Measurements from ENCODE around the gene SYT9. TPM values are rescaled to one million over a fixed set of nuclear protein-coding genes. Genes with fewer than 3 reads are reported as not detected.

The SYT9 gene
- polyA plus RNA-seq, 1 of the 3 experiments (the other 2 are of a cell fraction): 0.10 TPM

DNA sequence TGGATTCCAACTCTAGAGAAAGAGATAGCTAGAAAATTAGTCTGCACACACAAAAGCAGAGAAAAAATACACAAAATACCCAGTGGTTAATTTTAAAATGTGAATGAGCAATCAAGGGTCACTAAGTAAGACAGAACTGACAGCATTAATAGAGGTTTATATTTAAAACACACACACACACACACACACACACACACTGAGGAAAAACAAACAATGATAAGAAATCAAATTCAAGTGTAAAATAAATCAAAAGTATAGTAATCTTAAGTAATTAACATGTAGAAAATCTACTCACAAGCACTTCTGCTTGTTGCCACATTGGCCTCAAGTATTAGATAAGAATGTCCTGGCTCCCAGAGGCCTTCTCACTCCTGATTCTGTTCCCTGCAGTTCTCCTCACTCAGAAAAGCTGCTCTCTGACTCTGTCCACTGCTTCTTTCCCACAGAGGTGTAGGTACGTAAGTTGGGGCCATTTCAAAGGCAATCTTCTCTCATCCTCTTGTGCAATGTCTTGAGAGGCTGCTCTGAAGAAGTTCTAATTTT lies 200.3 kb downstream of the SYT9 start (continued):
- TF ChIP-seq, protein P1, sequence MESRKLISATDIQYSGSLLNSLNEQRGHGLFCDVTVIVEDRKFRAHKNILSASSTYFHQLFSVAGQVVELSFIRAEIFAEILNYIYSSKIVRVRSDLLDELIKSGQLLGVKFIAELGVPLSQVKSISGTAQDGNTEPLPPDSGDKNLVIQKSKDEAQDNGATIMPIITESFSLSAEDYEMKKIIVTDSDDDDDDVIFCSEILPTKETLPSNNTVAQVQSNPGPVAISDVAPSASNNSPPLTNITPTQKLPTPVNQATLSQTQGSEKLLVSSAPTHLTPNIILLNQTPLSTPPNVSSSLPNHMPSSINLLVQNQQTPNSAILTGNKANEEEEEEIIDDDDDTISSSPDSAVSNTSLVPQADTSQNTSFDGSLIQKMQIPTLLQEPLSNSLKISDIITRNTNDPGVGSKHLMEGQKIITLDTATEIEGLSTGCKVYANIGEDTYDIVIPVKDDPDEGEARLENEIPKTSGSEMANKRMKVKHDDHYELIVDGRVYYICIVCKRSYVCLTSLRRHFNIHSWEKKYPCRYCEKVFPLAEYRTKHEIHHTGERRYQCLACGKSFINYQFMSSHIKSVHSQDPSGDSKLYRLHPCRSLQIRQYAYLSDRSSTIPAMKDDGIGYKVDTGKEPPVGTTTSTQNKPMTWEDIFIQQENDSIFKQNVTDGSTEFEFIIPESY (IDR thresholded peaks at IDR 0.05; ENCODE audit: borderline replicate concordance, low read depth): no peak

DNA sequence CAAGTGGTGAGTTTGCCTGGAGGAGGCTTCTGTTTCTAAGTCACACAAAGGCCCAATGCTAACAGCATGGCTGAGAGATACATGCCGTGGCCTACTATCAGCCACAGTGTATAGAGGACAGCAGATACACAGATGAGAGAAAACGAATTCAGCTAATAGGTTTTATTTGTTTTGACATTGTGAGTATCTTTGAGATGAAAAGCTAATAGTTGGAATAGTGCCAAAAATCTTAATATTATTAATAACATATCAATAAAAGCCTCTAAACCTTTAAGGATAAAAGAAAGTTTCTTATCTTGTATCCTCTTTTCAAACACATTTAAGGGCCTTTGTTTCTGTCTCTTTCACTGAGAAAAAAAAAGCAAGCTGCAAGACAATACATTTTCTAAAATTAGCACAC lies 203.2 kb downstream of the SYT9 start:
- no peak overlapping the region for H3K4me3 ChIP-seq (ENCODE audit: low read depth in 2 of 2, low read length in 1 of 2)
- CTCF ChIA-PET: interaction anchor here (1.1 to 2.2 kb wide), 6 partner anchors 10 to 311 kb away, joined by 3 to 9 read pairs (median 5); no protein-coding TSS in a partner anchor
- POLR2A ChIA-PET: no interaction called here

GRCh38 chr11:7457211-7457610 lies 205.5 kb downstream of the SYT9 start:
- 0% methylated on average over 1 of the region's 1 CpG for WGBS (ENCODE audit: low lambda C conversion rate)
- Histone ChIP-seq H2AFZ (ENCODE audit: low read depth) (no peak overlapping the region), H4K20me1 (ENCODE audit: insufficient read depth) (no peaks in the 10 kb centered on the region), H3K9ac (no peak overlapping the region), H3K27ac (ENCODE audit: low read depth in 2 of 2, low read length in 1 of 2) (no peak overlapping the region), H3F3A (replicated peaks; ENCODE audit: insufficient read depth) (no peaks in the 10 kb centered on the region), H3K36me3 (replicated peaks in 1 of 2; ENCODE audit: control insufficient read depth in 1 of 2, insufficient read depth in 2 of 2, low read length in 1 of 2) (no peaks in the 10 kb centered on the region), H3K4me2 (peak overlapping the region; percentile 26; the same call in 1 of the 2 replicates), H3K27me3 (ENCODE audit: insufficient read depth) (no peaks in the 10 kb centered on the region), H3K4me1 (ENCODE audit: control insufficient read depth in 1 of 2, insufficient read depth in 2 of 2, low read depth in 1 of 2, low read length in 1 of 2) (no peaks in the 10 kb centered on the region; a peak in 1 of 4 replicates), H3K79me2 (ENCODE audit: insufficient read depth) (no peaks in the 10 kb centered on the region), H3K9me2 (no peaks in the 10 kb centered on the region), H3K9me3 (no peaks in the 10 kb centered on the region), H3K4me3 (ENCODE audit: low read depth in 2 of 2, low read length in 1 of 2) (no peak overlapping the region)
- POLR2A ChIA-PET: no interaction called here
- no peak for DNase-seq
- TF ChIP-seq NFIC (IDR thresholded peaks at IDR 0.05; ENCODE audit: borderline replicate concordance) (0 out of 2 replicates have a peak, but pooled peaks have one; percentile 9), PBX3 (IDR thresholded peaks at IDR 0.05) (peak; percentile 42; the same call in 1 of the 2 replicates), MXI1 (IDR thresholded peaks at IDR 0.05; ENCODE audit: low read depth, low read length) (no peak)
- CTCF ChIA-PET: interaction anchor here (1.1 to 1.4 kb wide), 2 partner anchors 28 to 208 kb away, joined by 3 read pairs; partner anchors contain the start of gene OLFML1

More for the DNA sequence above, 203.2 kb downstream of the SYT9 start:
- no peaks in the 10 kb centered on the region for H3K36me3 ChIP-seq (replicated peaks in 1 of 2; ENCODE audit: control insufficient read depth in 1 of 2, insufficient read depth in 2 of 2, low read length in 1 of 2)
- H3K9me3 ChIP-seq: no peaks in the 10 kb centered on the region
- H3K9me2 ChIP-seq: no peaks in the 10 kb centered on the region
- H3K79me2 ChIP-seq (ENCODE audit: insufficient read depth): no peaks in the 10 kb centered on the region
- no peak overlapping the region for H3K9ac ChIP-seq
- no peaks in the 10 kb centered on the region for H4K20me1 ChIP-seq (ENCODE audit: insufficient read depth)
- no peak for TF ChIP-seq RCOR1 (IDR thresholded peaks at IDR 0.05; ENCODE audit: low read length)
- TF ChIP-seq JUND (IDR thresholded peaks at IDR 0.05): no peak
- no peak for TF ChIP-seq USF2 (IDR thresholded peaks at IDR 0.05; ENCODE audit: borderline replicate concordance, low read depth, low read length)
- no peak for TF ChIP-seq MXI1 (IDR thresholded peaks at IDR 0.05; ENCODE audit: low read depth, low read length)
- no peak for TF ChIP-seq RFX5 (IDR thresholded peaks at IDR 0.05; ENCODE audit: low read length)
- no peak for TF ChIP-seq FOXJ3 (CRISPR knock-in tag; IDR thresholded peaks at IDR 0.05)
- TF ChIP-seq EP300 (IDR thresholded peaks at IDR 0.05; ENCODE audit: borderline replicate concordance in 1 of 2, low read depth in 1 of 2, low read length in 1 of 2): no peak
- TF ChIP-seq SMC3 (IDR thresholded peaks at IDR 0.05; ENCODE audit: low read depth, low read length): no peak
- no peak for TF ChIP-seq MEF2A (IDR thresholded peaks at IDR 0.05; ENCODE audit: borderline replicate concordance, low read depth)
- WGBS (ENCODE audit: low lambda C conversion rate): 37% methylated on average over 2 of the region's 2 CpGs
- H3K4me2 ChIP-seq: no peak overlapping the region
- no peaks in the 10 kb centered on the region; a peak in 1 of 4 replicates for H3K4me1 ChIP-seq (ENCODE audit: control insufficient read depth in 1 of 2, insufficient read depth in 2 of 2, low read depth in 1 of 2, low read length in 1 of 2)
- H2AFZ ChIP-seq (ENCODE audit: low read depth): no peak overlapping the region
- H3F3A ChIP-seq (replicated peaks; ENCODE audit: insufficient read depth): no peaks in the 10 kb centered on the region
- no peak for DNase-seq
- H3K27me3 ChIP-seq (ENCODE audit: insufficient read depth): no peaks in the 10 kb centered on the region
- no peak overlapping the region for H3K27ac ChIP-seq (ENCODE audit: low read depth in 2 of 2, low read length in 1 of 2)
